Ovary (tissue), 3 donors: ENCODE measurements around the gene PIWIL4.

ENCODE experiments used
- CTCF ChIP-seq, 3 donors: fragments of 450-650 bp in 2 of 3; fragments of 200-600 bp in 1 of 3; IDR thresholded peaks; one replicate each; pipeline versions ENCODE4 v1.5.1 to v1.8.0; 2016 to 2022; ENCODE audit warnings: antibody characterized with exemption in 3 of 3, mild to moderate bottlenecking in 1 of 3
- EP300 ChIP-seq: sonication (generic); formaldehyde crosslinking; IDR thresholded peaks from one replicate; pipeline ENCODE4 v1.6.1; 2017; ENCODE audit warnings: antibody characterized with exemption
- POLR2A ChIP-seq: fragments of 450-650 bp; IDR thresholded peaks from one replicate; pipeline ENCODE4 v1.6.1; 2017; ENCODE audit warnings: antibody characterized with exemption, mild to moderate bottlenecking, moderate library complexity
- donor health status: DM: no; HTN: no; CAD: no.

- no peak for TF ChIP-seq CTCF (IDR thresholded peaks at IDR 0.05)
- no peak for TF ChIP-seq EP300
- TF ChIP-seq POLR2A: no peak
Measured at GRCh38 chr11:94588366-94588942, 21.3 kb downstream of the PIWIL4 start.
